ENCODE measurements around the gene CPM.

Gene CPM

GRCh38 chr12:68950511-68950910 lies 17.5 kb upstream of the CPM start:
- no peak overlapping the region for H3K4me3 ChIP-seq (ENCODE audit: low read depth, low read length)
- no peak for DNase-seq (ENCODE audit: low read depth)
- TF ChIP-seq MAX (IDR thresholded peaks at IDR 0.05; ENCODE audit: low read depth, low read length), result no peak
- no peak for TF ChIP-seq POLR2A (IDR thresholded peaks at IDR 0.05; ENCODE audit: extremely low read depth, insufficient read length)
- TF ChIP-seq CTCF (IDR thresholded peaks at IDR 0.05; ENCODE audit: low read depth, low read length), result no peak
- no peak for TF ChIP-seq MYC (IDR thresholded peaks at IDR 0.05; ENCODE audit: low read depth, low read length)

GRCh38 chr12:68945255-68945654 lies 12.3 kb upstream of the CPM start:
- no peak overlapping the region for H3K4me3 ChIP-seq (ENCODE audit: low read depth, low read length)

GRCh38 chr12:68944296-68945076 lies 11.5 kb upstream of the CPM start:
- no peak for DNase-seq (ENCODE audit: low read depth)
- TF ChIP-seq POLR2A (IDR thresholded peaks at IDR 0.05; ENCODE audit: extremely low read depth, insufficient read length), result no peak
- TF ChIP-seq MYC (IDR thresholded peaks at IDR 0.05; ENCODE audit: low read depth, low read length), result no peak
- no peak overlapping the region for H3K4me3 ChIP-seq (ENCODE audit: low read depth, low read length)

More at GRCh38 chr12:68945255-68945654, 12.3 kb upstream of the CPM start:
- TF ChIP-seq CTCF (IDR thresholded peaks at IDR 0.05; ENCODE audit: low read depth, low read length) (no peak), MAX (IDR thresholded peaks at IDR 0.05; ENCODE audit: low read depth, low read length) (no peak), POLR2A (IDR thresholded peaks at IDR 0.05; ENCODE audit: extremely low read depth, insufficient read length) (no peak), MYC (IDR thresholded peaks at IDR 0.05; ENCODE audit: low read depth, low read length) (no peak)
- DNase-seq (ENCODE audit: low read depth), result no peak

- TF ChIP-seq MAX (IDR thresholded peaks at IDR 0.05; ENCODE audit: low read depth, low read length) (no peak), CTCF (IDR thresholded peaks at IDR 0.05; ENCODE audit: low read depth, low read length) (no peak), POLR2A (IDR thresholded peaks at IDR 0.05; ENCODE audit: extremely low read depth, insufficient read length) (no peak), MYC (IDR thresholded peaks at IDR 0.05; ENCODE audit: low read depth, low read length) (no peak)
- H3K4me3 ChIP-seq (ENCODE audit: low read depth, low read length), result no peak overlapping the region
- DNase-seq (ENCODE audit: low read depth), result no peak
Observed at GRCh38 chr12:68943848-68944247, 10.9 kb upstream of the CPM start.

- TF ChIP-seq MAX (IDR thresholded peaks at IDR 0.05; ENCODE audit: low read depth, low read length) (no peak), CTCF (IDR thresholded peaks at IDR 0.05; ENCODE audit: low read depth, low read length) (no peak), POLR2A (IDR thresholded peaks at IDR 0.05; ENCODE audit: extremely low read depth, insufficient read length) (no peak), MYC (IDR thresholded peaks at IDR 0.05; ENCODE audit: low read depth, low read length) (no peak)
Observed at GRCh38 chr12:68940731-68941130, 7.8 kb upstream of the CPM start.

GRCh38 chr12:68939505-68939904 lies 6.5 kb upstream of the CPM start:
- no peak for TF ChIP-seq CTCF (IDR thresholded peaks at IDR 0.05; ENCODE audit: low read depth, low read length)
- TF ChIP-seq POLR2A (IDR thresholded peaks at IDR 0.05; ENCODE audit: extremely low read depth, insufficient read length), result no peak
- no peak for TF ChIP-seq MAX (IDR thresholded peaks at IDR 0.05; ENCODE audit: low read depth, low read length)
- no peak for TF ChIP-seq MYC (IDR thresholded peaks at IDR 0.05; ENCODE audit: low read depth, low read length)
- DNase-seq (ENCODE audit: low read depth), result no peak
- no peak overlapping the region for H3K4me3 ChIP-seq (ENCODE audit: low read depth, low read length)

More at GRCh38 chr12:68940731-68941130, 7.8 kb upstream of the CPM start:
- no peak for DNase-seq (ENCODE audit: low read depth)
- H3K4me3 ChIP-seq (ENCODE audit: low read depth, low read length), result no peak overlapping the region
